Measurements from ENCODE around the gene MYH7.

Gene MYH7

GRCh38 chr14:23382276-23382675 is 53.2 kb downstream of the MYH7 start:
- H3K9ac ChIP-seq = no peak overlapping the region
- H3K4me2 ChIP-seq = no peak overlapping the region
- no peak overlapping the region for H2AFZ ChIP-seq (ENCODE audit: low read depth)
- TF ChIP-seq, protein P1, sequence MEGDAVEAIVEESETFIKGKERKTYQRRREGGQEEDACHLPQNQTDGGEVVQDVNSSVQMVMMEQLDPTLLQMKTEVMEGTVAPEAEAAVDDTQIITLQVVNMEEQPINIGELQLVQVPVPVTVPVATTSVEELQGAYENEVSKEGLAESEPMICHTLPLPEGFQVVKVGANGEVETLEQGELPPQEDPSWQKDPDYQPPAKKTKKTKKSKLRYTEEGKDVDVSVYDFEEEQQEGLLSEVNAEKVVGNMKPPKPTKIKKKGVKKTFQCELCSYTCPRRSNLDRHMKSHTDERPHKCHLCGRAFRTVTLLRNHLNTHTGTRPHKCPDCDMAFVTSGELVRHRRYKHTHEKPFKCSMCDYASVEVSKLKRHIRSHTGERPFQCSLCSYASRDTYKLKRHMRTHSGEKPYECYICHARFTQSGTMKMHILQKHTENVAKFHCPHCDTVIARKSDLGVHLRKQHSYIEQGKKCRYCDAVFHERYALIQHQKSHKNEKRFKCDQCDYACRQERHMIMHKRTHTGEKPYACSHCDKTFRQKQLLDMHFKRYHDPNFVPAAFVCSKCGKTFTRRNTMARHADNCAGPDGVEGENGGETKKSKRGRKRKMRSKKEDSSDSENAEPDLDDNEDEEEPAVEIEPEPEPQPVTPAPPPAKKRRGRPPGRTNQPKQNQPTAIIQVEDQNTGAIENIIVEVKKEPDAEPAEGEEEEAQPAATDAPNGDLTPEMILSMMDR (conservative IDR thresholded peaks at IDR 0.05; ENCODE audit: low read depth, low read length) = no peak
- H3K27me3 ChIP-seq (ENCODE audit: insufficient read depth, low read depth) = peaks cover 5% of the 10 kb centered on the region; the same call in 1 of the 2 replicates
- no peaks in the 10 kb centered on the region for H4K20me1 ChIP-seq (ENCODE audit: insufficient read depth)
- no peaks in the 10 kb centered on the region for H3K36me3 ChIP-seq (ENCODE audit: insufficient read depth)
- H3K4me1 ChIP-seq (ENCODE audit: low read depth, poor library complexity, severe bottlenecking) = no peaks in the 10 kb centered on the region
- no peak overlapping the region for H3K27ac ChIP-seq
- no peaks in the 10 kb centered on the region for H3K79me2 ChIP-seq (ENCODE audit: insufficient read depth, low read depth)
- H3K4me3 ChIP-seq (IDR thresholded peaks at IDR 0.05; ENCODE audit: insufficient read depth, low read depth, low read length) = no peak overlapping the region

DNA sequence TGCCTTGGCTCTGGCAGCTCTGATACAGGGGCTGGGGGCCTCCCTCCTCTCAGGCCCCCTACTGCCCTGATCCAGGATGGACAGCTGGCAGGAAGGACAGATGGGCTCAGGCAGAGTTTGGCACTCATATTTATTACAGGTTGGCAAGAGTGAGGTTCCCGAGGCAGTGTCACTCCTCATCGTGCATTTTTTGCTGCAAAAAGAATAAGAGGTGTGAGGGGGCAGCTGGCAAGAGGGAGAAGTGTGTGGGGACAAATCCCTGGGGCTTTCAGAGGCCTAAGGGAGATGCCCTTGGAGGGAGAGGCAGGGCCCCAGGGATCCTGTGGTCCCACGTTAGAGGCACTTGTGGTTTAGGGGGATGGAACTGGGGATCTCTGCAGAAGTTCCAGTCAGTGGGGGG is 53.6 kb downstream of the MYH7 start:
- H4K20me1 ChIP-seq (ENCODE audit: insufficient read depth) = no peaks in the 10 kb centered on the region
- no peaks in the 10 kb centered on the region for H3K4me1 ChIP-seq (ENCODE audit: low read depth, poor library complexity, severe bottlenecking)
- no peak overlapping the region for H3K9ac ChIP-seq
- H3K4me3 ChIP-seq (IDR thresholded peaks at IDR 0.05; ENCODE audit: insufficient read depth, low read depth, low read length) = no peak overlapping the region
- TF ChIP-seq, protein P1 (conservative IDR thresholded peaks at IDR 0.05; ENCODE audit: low read depth, low read length) = no peak
- H3K4me2 ChIP-seq = no peak overlapping the region
- H3K27me3 ChIP-seq (ENCODE audit: insufficient read depth, low read depth) = peaks cover 2% of the 10 kb centered on the region; the same call in 1 of the 2 replicates
- H3K27ac ChIP-seq = no peak overlapping the region
- H2AFZ ChIP-seq (ENCODE audit: low read depth) = no peak overlapping the region
- H3K79me2 ChIP-seq (ENCODE audit: insufficient read depth, low read depth) = no peaks in the 10 kb centered on the region
- no peaks in the 10 kb centered on the region for H3K36me3 ChIP-seq (ENCODE audit: insufficient read depth)

DNA sequence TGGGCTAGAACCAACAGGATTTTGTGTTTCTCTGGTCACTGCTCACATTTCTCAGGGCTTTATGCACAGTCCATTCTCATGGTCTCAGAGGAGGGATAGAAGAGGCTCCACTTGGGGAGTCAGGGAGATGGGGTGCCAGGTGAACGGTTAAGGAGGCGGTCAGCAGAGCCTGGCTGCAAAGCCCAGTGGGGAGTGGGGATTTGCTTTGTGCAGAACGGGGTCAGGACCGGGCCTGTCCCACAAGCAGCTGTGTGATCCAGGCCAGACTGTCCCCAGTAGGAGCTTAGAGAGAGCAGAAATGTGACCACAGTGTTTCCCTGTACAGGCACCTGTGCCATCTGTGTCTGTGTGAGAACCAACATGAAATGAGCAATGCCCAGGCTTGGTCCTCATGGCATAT is 54.5 kb downstream of the MYH7 start:
- H3K4me3 ChIP-seq (IDR thresholded peaks at IDR 0.05; ENCODE audit: insufficient read depth, low read depth, low read length) = no peak overlapping the region
- H3K36me3 ChIP-seq (ENCODE audit: insufficient read depth) = no peaks in the 10 kb centered on the region
- H3K79me2 ChIP-seq (ENCODE audit: insufficient read depth, low read depth) = no peaks in the 10 kb centered on the region
- no peak overlapping the region for H3K4me2 ChIP-seq
- H2AFZ ChIP-seq (ENCODE audit: low read depth) = no peak overlapping the region
- no peaks in the 10 kb centered on the region for H3K4me1 ChIP-seq (ENCODE audit: low read depth, poor library complexity, severe bottlenecking)
- peaks cover 2% of the 10 kb centered on the region; the same call in 1 of the 2 replicates for H3K27me3 ChIP-seq (ENCODE audit: insufficient read depth, low read depth)
- H4K20me1 ChIP-seq (ENCODE audit: insufficient read depth) = no peaks in the 10 kb centered on the region
- TF ChIP-seq, protein P1 (conservative IDR thresholded peaks at IDR 0.05; ENCODE audit: low read depth, low read length) = no peak
- no peak overlapping the region for H3K9ac ChIP-seq
- no peak overlapping the region for H3K27ac ChIP-seq

DNA sequence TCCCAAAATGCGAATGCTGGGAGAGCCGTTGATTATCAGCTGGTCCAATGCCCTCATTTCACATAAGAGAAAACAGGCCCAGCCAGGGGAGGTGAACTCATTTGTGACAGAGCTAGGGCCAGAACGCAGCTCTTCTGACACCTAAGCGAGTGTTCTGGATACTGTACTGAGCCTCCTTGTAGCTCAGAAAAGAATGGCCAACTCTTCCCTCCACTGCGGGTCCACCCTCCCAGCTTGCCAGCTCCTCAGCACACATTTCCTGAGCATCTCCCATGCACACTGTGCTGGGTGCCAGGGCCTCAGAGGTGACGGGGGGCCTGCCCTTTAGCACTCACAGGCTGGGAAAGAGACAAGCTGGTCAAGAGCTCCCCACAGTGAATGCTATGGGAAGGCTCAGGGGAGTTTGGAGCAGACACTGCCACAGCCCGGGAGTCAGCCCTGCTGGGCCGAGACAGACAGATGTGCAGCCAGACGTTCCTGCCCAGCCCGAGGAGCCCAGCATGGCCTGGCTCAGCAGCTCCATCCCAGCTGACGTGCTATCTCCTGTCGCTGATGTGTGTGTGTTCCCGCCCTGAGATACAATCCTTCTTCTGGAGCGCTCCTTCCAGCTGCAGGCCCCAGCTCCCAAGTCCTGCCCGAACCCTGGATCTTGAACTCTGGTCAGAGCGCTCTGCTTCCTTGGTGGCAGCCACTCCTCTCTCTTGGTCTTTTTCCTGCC is 55.1 kb downstream of the MYH7 start:
- Histone ChIP-seq H3K9ac (no peak overlapping the region), H3K79me2 (ENCODE audit: insufficient read depth, low read depth) (no peaks in the 10 kb centered on the region), H3K4me3 (IDR thresholded peaks at IDR 0.05; ENCODE audit: insufficient read depth, low read depth, low read length) (no peak overlapping the region), H3K4me2 (no peak overlapping the region), H2AFZ (ENCODE audit: low read depth) (no peak overlapping the region), H3K27me3 (ENCODE audit: insufficient read depth, low read depth) (no peaks in the 10 kb centered on the region; the same call in 1 of the 2 replicates), H4K20me1 (ENCODE audit: insufficient read depth) (no peaks in the 10 kb centered on the region), H3K27ac (no peak overlapping the region), H3K36me3 (ENCODE audit: insufficient read depth) (no peaks in the 10 kb centered on the region), H3K4me1 (ENCODE audit: low read depth, poor library complexity, severe bottlenecking) (no peaks in the 10 kb centered on the region)
- TF ChIP-seq, protein P1 (conservative IDR thresholded peaks at IDR 0.05; ENCODE audit: low read depth, low read length) = no peak; the same call in 1 of the 2 replicates
